Uterus (tissue), 2 donors: Measurements from ENCODE around the gene TMEM74B.

Experiments
- POLR2A ChIP-seq, 2 donors: fragments of 450-650 bp; IDR thresholded peaks; one replicate each; pipeline ENCODE4 v1.6.1; 2016; ENCODE audit warnings: antibody characterized with exemption in 2 of 2, mild to moderate bottlenecking in 1 of 2, moderate library complexity in 1 of 2
- TF ChIP-seq, protein P1 (sequence below), 4 experiments: fragments of 200-600 bp in 2 of 4; fragments of 450-650 bp in 2 of 4; sonication (generic) in 2 of 4; IDR thresholded peaks; one replicate each; pipeline ENCODE4 v1.5.1; 2016 to 2019; ENCODE audit warnings: antibody characterized with exemption in 4 of 4, mild to moderate bottlenecking in 2 of 4, moderate library complexity in 1 of 4

DNA sequence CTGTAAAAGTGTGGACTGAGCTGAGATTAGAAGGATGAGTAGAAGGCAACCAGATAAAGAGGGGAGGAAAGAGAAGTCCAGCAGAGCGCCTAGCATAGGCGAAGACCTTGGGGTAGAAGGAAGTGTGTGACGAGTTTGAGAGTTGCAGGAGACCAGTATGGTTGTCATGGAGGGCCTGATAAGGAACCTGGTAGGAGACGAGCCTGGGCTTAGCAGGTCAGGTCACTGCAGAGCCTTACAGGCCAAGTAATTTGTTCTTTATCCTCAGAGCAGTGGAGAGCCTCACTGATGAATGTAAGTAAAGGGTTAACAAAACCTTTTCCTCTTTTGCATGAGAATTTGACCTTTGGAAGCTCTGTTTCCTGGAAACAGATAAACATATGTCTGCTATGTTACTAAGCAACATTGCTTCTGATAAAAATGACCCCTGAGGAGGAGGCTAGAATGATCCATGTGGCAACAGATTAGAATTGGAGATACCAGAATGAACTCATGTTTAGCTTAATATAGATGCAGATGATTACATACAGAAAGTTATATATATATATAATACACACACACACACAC is 2.9 kb upstream of the TMEM74B start:
- TF ChIP-seq, protein P1, sequence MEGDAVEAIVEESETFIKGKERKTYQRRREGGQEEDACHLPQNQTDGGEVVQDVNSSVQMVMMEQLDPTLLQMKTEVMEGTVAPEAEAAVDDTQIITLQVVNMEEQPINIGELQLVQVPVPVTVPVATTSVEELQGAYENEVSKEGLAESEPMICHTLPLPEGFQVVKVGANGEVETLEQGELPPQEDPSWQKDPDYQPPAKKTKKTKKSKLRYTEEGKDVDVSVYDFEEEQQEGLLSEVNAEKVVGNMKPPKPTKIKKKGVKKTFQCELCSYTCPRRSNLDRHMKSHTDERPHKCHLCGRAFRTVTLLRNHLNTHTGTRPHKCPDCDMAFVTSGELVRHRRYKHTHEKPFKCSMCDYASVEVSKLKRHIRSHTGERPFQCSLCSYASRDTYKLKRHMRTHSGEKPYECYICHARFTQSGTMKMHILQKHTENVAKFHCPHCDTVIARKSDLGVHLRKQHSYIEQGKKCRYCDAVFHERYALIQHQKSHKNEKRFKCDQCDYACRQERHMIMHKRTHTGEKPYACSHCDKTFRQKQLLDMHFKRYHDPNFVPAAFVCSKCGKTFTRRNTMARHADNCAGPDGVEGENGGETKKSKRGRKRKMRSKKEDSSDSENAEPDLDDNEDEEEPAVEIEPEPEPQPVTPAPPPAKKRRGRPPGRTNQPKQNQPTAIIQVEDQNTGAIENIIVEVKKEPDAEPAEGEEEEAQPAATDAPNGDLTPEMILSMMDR (IDR thresholded peaks at IDR 0.05), result no peak
- no peak for TF ChIP-seq POLR2A (IDR thresholded peaks at IDR 0.05)
